Measurements from ENCODE around the gene TTLL6. TPM values are rescaled to one million over a fixed set of nuclear protein-coding genes. Genes with fewer than 3 reads are reported as not detected.
A peak's percentile ranks its signal among the peaks of the same experiment; 100 is the strongest.

Gene TTLL6
- total RNA-seq, 1 experiment from 2014 or later, result 0.29 TPM

GRCh38 chr17:48769009-48769675 lies 47.9 kb downstream of the TTLL6 start:
- DNase-seq, result no peak
- H3K36me3 ChIP-seq (ENCODE audit: low read depth, low read length), result no peaks in the 10 kb centered on the region
- H3K9me2 ChIP-seq (replicated peaks; ENCODE audit: low read length), result no peaks in the 10 kb centered on the region
- H3F3A ChIP-seq (ENCODE audit: low read length, unreplicated experiment), result no peaks in the 10 kb centered on the region
- TF ChIP-seq EZH2 (IDR thresholded peaks at IDR 0.05; ENCODE audit: low read length, unreplicated experiment) (no peak), EZH2phosphoT487 (IDR thresholded peaks at IDR 0.05; ENCODE audit: borderline replicate concordance, low read length) (no peak), CTCF (conservative IDR thresholded peaks at IDR 0.05; ENCODE audit: low read depth, low read length) (no peak)
- H3K27ac ChIP-seq (ENCODE audit: low read length), result no peak overlapping the region
- no peak for ATAC-seq
- no peaks in the 10 kb centered on the region for H3K27me3 ChIP-seq (ENCODE audit: low read length)
- H3K4me3 ChIP-seq (ENCODE audit: low read length), result no peak overlapping the region
- no peak overlapping the region for H3K4me2 ChIP-seq (ENCODE audit: low read length)
- intact Hi-C loops (cut with micrococcal nuclease), result no loop called here
- no peak overlapping the region for H3K9ac ChIP-seq (ENCODE audit: low read length)
- POLR2A ChIA-PET (ENCODE audit: unreplicated experiment), result no interaction called here
- no TSS peak for BruUV-seq (replicated peaks)
- no peaks in the 10 kb centered on the region for H3K9me3 ChIP-seq (ENCODE audit: low read length)
- H3K4me1 ChIP-seq (ENCODE audit: insufficient read depth, low read length), result no peaks in the 10 kb centered on the region; the same call in 1 of the 2 replicates
- no peaks in the 10 kb centered on the region for H3K79me2 ChIP-seq (ENCODE audit: low read length)
- CTCF ChIA-PET, result no interaction called here
- H2AFZ ChIP-seq (ENCODE audit: low read length), result no peak overlapping the region
- H4K20me1 ChIP-seq (ENCODE audit: low read length), result no peaks in the 10 kb centered on the region

GRCh38 chr17:48767263-48767774 lies 49.7 kb downstream of the TTLL6 start:
- H3K4me2 ChIP-seq (ENCODE audit: low read length), result no peak overlapping the region
- intact Hi-C loops (cut with micrococcal nuclease), result no loop called here
- peak; percentile 79 for ATAC-seq

More at GRCh38 chr17:48767263-48767774, 49.7 kb downstream of the TTLL6 start:
- no peaks in the 10 kb centered on the region for H3K4me1 ChIP-seq (ENCODE audit: insufficient read depth, low read length)
- no peak overlapping the region for H2AFZ ChIP-seq (ENCODE audit: low read length)
- H3K27ac ChIP-seq (ENCODE audit: low read length), result no peak overlapping the region
- H3K79me2 ChIP-seq (ENCODE audit: low read length), result no peaks in the 10 kb centered on the region
- TF ChIP-seq CTCF (conservative IDR thresholded peaks at IDR 0.05; ENCODE audit: low read depth, low read length) (no peak; the same call in 1 of the 2 replicates), EZH2phosphoT487 (IDR thresholded peaks at IDR 0.05; ENCODE audit: borderline replicate concordance, low read length) (no peak), EZH2 (IDR thresholded peaks at IDR 0.05; ENCODE audit: low read length, unreplicated experiment) (no peak)
- no peaks in the 10 kb centered on the region for H3K36me3 ChIP-seq (ENCODE audit: low read depth, low read length)
- POLR2A ChIA-PET (ENCODE audit: unreplicated experiment), result no interaction called here
- no peak overlapping the region for H3K9ac ChIP-seq (ENCODE audit: low read length)
- H3K27me3 ChIP-seq (ENCODE audit: low read length), result no peaks in the 10 kb centered on the region
- H4K20me1 ChIP-seq (ENCODE audit: low read length), result no peaks in the 10 kb centered on the region
- no peaks in the 10 kb centered on the region for H3F3A ChIP-seq (ENCODE audit: low read length, unreplicated experiment)
- peak; percentile 37 for DNase-seq
- CTCF ChIA-PET, result interaction anchor here (0.6 to 1.3 kb wide), 4 partner anchors 21 to 112 kb away, joined by 3 to 7 read pairs (median 5); no protein-coding TSS in a partner anchor
- no TSS peak for BruUV-seq (replicated peaks)
- H3K9me3 ChIP-seq (ENCODE audit: low read length), result no peaks in the 10 kb centered on the region
- no peak overlapping the region for H3K4me3 ChIP-seq (ENCODE audit: low read length)
- H3K9me2 ChIP-seq (replicated peaks; ENCODE audit: low read length), result no peaks in the 10 kb centered on the region
